ENCODE results near the gene PABPC1L.

The PABPC1L gene

DNA sequence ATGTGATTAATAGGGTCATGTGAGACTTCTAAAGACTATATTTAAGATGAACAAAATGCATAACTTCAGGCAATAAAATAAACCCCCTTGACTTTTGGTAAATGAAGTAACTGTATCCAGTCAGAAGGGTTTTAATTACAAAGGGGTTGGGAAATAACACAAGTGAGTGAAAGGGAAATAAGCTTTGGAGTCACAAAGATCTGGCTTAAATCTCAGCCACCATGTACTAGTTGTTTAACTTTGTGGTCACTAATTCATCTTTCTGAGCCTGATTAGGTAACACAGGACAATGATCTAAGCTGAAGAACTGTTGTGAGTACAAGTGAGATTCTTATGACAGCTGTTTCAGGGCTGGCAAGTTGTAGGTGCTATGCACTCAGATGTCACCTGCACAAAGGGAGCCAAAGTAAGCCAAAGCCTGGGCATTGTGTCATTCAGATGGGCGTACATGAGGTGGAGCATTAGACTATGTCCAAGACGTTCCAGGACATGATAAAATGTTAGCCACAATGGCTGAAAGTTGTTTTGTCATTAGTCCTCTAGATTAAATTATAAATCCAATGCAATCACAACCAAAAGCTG is 36.5 kb downstream of the PABPC1L start:
- TF ChIP-seq TAF1 (IDR thresholded peaks at IDR 0.05; ENCODE audit: borderline replicate concordance, insufficient read depth, low read length) (no peak), POLR2AphosphoS5 (IDR thresholded peaks at IDR 0.05; ENCODE audit: low read depth, low read length) (no peak), SIN3A (IDR thresholded peaks at IDR 0.05; ENCODE audit: borderline replicate concordance, insufficient read depth, low read length) (no peak), FOXP2 (optimal IDR thresholded peaks at IDR 0.05; ENCODE audit: borderline replicate concordance, extremely low read depth, extremely low read length, insufficient read depth) (no peak)
- TF ChIP-seq, protein P1, sequence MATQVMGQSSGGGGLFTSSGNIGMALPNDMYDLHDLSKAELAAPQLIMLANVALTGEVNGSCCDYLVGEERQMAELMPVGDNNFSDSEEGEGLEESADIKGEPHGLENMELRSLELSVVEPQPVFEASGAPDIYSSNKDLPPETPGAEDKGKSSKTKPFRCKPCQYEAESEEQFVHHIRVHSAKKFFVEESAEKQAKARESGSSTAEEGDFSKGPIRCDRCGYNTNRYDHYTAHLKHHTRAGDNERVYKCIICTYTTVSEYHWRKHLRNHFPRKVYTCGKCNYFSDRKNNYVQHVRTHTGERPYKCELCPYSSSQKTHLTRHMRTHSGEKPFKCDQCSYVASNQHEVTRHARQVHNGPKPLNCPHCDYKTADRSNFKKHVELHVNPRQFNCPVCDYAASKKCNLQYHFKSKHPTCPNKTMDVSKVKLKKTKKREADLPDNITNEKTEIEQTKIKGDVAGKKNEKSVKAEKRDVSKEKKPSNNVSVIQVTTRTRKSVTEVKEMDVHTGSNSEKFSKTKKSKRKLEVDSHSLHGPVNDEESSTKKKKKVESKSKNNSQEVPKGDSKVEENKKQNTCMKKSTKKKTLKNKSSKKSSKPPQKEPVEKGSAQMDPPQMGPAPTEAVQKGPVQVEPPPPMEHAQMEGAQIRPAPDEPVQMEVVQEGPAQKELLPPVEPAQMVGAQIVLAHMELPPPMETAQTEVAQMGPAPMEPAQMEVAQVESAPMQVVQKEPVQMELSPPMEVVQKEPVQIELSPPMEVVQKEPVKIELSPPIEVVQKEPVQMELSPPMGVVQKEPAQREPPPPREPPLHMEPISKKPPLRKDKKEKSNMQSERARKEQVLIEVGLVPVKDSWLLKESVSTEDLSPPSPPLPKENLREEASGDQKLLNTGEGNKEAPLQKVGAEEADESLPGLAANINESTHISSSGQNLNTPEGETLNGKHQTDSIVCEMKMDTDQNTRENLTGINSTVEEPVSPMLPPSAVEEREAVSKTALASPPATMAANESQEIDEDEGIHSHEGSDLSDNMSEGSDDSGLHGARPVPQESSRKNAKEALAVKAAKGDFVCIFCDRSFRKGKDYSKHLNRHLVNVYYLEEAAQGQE (IDR thresholded peaks at IDR 0.05; ENCODE audit: insufficient read depth in 1 of 2, low read depth in 2 of 2, low read length in 2 of 2): no peak

DNA sequence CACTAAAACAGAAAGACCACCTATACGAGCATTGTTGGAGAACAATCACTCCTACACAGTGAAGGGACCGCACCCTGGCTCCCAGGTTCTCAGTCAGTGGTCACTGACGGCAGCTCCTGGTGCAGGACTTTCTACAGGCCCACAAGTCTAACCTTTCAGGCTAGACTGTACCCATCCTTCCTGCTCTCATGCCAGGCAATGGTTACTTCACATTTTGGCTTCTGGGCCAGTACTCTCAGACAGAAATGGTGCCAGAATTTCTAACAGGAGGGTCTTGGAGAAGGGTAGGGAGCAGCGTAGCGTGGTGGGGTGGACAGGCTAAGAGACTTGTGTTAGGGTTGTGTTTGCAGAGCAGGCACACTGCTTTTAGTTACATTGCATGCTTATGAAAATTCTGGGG is 38.2 kb downstream of the PABPC1L start:
- TF ChIP-seq, protein P1 (IDR thresholded peaks at IDR 0.05; ENCODE audit: insufficient read depth in 1 of 2, low read depth in 2 of 2, low read length in 2 of 2): no peak
- TF ChIP-seq TAF1 (IDR thresholded peaks at IDR 0.05; ENCODE audit: borderline replicate concordance, insufficient read depth, low read length) (no peak), SIN3A (IDR thresholded peaks at IDR 0.05; ENCODE audit: borderline replicate concordance, insufficient read depth, low read length) (no peak), POLR2AphosphoS5 (IDR thresholded peaks at IDR 0.05; ENCODE audit: low read depth, low read length) (no peak), FOXP2 (optimal IDR thresholded peaks at IDR 0.05; ENCODE audit: borderline replicate concordance, extremely low read depth, extremely low read length, insufficient read depth) (no peak)

DNA sequence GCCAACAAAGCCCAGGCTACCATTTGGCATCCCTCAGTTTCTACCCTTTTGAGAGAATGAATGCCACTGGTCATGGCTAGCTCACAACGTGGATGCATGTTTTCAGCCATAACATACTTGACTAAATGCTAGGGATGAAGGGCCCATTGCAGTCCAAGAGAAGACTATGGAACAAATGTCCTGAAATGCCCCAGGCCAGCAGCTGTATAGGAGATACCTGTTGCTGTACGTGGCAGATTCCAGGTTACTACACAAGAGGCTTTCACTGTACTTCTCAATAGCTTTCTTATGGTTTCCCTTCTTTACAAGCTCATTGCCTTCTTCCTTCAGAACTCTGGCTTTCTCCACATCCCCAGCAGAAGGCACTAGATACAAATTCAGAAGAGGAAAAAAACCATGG is 38.7 kb downstream of the PABPC1L start:
- TF ChIP-seq POLR2AphosphoS5 (IDR thresholded peaks at IDR 0.05; ENCODE audit: low read depth, low read length): 0 out of 2 replicates have a peak, but pooled peaks have one; percentile 22
- TF ChIP-seq TAF1 (IDR thresholded peaks at IDR 0.05; ENCODE audit: borderline replicate concordance, insufficient read depth, low read length): no peak

DNA sequence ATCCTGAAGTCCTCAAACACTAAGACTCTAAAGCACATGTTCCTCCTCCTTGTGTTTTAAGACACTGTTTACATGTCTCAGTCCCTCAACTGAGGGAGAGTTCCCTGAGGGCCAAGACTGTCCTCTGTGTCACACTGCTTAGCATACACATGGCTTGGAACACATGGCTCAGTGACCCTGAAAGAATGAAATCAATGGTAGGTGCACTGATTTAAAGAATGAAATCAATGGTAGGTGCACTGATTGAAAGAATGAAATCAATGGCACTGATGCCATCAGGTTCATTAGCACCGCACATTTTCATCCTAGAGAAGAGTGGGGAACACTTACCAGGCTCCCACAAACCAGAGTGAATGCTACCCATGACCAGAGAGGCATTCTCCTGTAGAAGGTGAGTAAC is 40.5 kb downstream of the PABPC1L start:
- no peak for TF ChIP-seq POLR2AphosphoS5 (IDR thresholded peaks at IDR 0.05; ENCODE audit: low read depth, low read length)
- TF ChIP-seq FOXP2 (optimal IDR thresholded peaks at IDR 0.05; ENCODE audit: borderline replicate concordance, extremely low read depth, extremely low read length, insufficient read depth): no peak
- TF ChIP-seq TAF1 (IDR thresholded peaks at IDR 0.05; ENCODE audit: borderline replicate concordance, insufficient read depth, low read length): no peak
- TF ChIP-seq, protein P1 (IDR thresholded peaks at IDR 0.05; ENCODE audit: insufficient read depth in 1 of 2, low read depth in 2 of 2, low read length in 2 of 2): no peak
- no peak for TF ChIP-seq SIN3A (IDR thresholded peaks at IDR 0.05; ENCODE audit: borderline replicate concordance, insufficient read depth, low read length)

DNA sequence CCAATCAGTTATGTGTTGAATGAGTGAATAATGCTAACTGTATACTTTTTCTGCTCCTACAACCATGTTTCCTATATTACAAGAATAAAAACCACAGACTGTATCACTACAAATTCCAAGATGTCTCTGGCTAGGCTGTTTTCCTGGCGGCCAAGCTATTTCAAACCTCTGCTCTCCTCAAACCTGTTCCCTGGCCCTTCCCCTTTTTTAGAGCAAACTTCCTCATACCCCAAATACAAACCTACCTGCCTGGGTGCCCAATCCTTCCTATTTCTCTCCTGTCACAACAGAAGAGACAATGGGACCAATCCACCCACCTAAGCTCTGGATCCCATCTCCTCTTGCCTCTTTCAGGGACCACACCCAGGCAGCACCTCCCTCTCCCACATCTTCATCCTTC is 42.9 kb downstream of the PABPC1L start:
- no peak for TF ChIP-seq TAF1 (IDR thresholded peaks at IDR 0.05; ENCODE audit: borderline replicate concordance, insufficient read depth, low read length)
- no peak for TF ChIP-seq SIN3A (IDR thresholded peaks at IDR 0.05; ENCODE audit: borderline replicate concordance, insufficient read depth, low read length)

DNA sequence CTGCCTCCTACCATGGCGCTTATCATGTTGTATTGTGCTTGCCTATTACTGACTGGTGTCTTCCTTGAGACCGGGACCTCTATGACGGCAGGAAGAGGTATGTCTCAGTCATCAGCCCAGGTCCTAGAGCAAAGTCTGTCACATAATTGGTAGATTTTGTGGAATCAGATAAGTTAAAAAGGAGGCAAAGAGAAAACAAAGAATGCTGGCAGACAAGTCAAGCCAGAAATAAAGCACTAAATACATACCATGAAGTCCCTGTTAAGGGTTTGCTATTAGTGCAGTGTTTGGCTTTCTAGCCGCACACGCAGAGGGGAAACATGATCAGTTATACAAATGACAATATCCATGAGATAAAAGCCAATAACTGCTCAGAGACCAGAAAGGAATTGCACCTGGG is 44.4 kb downstream of the PABPC1L start:
- TF ChIP-seq FOXP2 (optimal IDR thresholded peaks at IDR 0.05; ENCODE audit: borderline replicate concordance, extremely low read depth, extremely low read length, insufficient read depth): no peak

DNA sequence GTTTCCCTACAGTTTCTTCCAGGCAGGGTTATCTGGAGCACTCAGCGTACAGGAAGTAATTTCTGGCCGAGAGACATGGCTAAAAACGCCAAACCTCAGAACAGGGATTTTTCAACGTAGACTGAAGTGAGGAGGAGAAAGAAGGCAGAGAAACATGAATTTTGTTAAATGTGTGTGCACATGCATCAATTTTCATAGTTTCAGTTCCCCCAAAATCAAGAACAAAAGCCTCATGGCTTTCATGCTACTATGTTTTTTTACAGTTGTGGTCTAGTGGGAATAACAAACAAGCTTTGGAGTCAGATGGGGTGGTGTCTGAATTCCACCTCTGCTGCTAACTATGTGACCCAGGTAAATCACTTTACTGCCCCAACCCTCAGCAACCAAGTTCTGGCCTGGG is 45.4 kb downstream of the PABPC1L start:
- no peak for TF ChIP-seq TAF1 (IDR thresholded peaks at IDR 0.05; ENCODE audit: borderline replicate concordance, insufficient read depth, low read length)
- TF ChIP-seq POLR2AphosphoS5 (IDR thresholded peaks at IDR 0.05; ENCODE audit: low read depth, low read length): no peak
- no peak for TF ChIP-seq SIN3A (IDR thresholded peaks at IDR 0.05; ENCODE audit: borderline replicate concordance, insufficient read depth, low read length)
- TF ChIP-seq, protein P1 (IDR thresholded peaks at IDR 0.05; ENCODE audit: insufficient read depth in 1 of 2, low read depth in 2 of 2, low read length in 2 of 2): no peak
- TF ChIP-seq FOXP2 (optimal IDR thresholded peaks at IDR 0.05; ENCODE audit: borderline replicate concordance, extremely low read depth, extremely low read length, insufficient read depth): no peak

All from PFSK-1 (cell line).